KMS-11 (cell line): ENCODE results near the gene BMPR1A.

Experiments
- H2AFZ ChIP-seq: fragments of 200-600 bp; sonication (generic); 2 replicates; pipeline ENCODE4 v1.6.1; 2016; ENCODE audit warnings: antibody characterized with exemption, mixed run types, low read depth
- H3K27ac ChIP-seq: fragments of 200-600 bp; sonication (generic); 2 replicates; pipeline ENCODE4 v1.6.1; 2016; ENCODE audit warnings: mild to moderate bottlenecking, mixed run types
- H3K27me3 ChIP-seq: fragments of 200-600 bp; sonication (generic); 2 replicates; pipeline ENCODE4 v1.6.1; 2017; ENCODE audit warnings: mild to moderate bottlenecking, low read depth, mixed run types, moderate library complexity; ENCODE audit not compliant: insufficient read depth
- H3K36me3 ChIP-seq: fragments of 200-600 bp; sonication (generic); 2 replicates; pipeline ENCODE4 v1.6.1; 2017; ENCODE audit warnings: mild to moderate bottlenecking, mixed run types; ENCODE audit not compliant: insufficient read depth
- H3K4me1 ChIP-seq: fragments of 200-600 bp; sonication (generic); 2 replicates; pipeline ENCODE4 v1.6.1; 2016; ENCODE audit warnings: mild to moderate bottlenecking, low read depth, mixed run types; ENCODE audit not compliant: poor library complexity, severe bottlenecking
- H3K4me2 ChIP-seq: fragments of 200-600 bp; sonication (generic); 2 replicates; pipeline ENCODE4 v1.7.0; 2016; ENCODE audit warnings: mild to moderate bottlenecking, mixed run types
- H3K4me3 ChIP-seq: fragments of 200-600 bp; sonication (generic); IDR thresholded peaks from 2 replicates; pipeline ENCODE4 v1.6.1; 2017; ENCODE audit warnings: low read depth, low read length, mixed read lengths; ENCODE audit not compliant: insufficient read depth
- H3K79me2 ChIP-seq: fragments of 200-600 bp; sonication (generic); 2 replicates; pipeline ENCODE4 v1.6.1; 2016; ENCODE audit warnings: low read depth, mixed run types; ENCODE audit not compliant: insufficient read depth
- H3K9ac ChIP-seq: fragments of 200-600 bp; sonication (generic); 2 replicates; pipeline ENCODE4 v1.6.1; 2016; ENCODE audit warnings: mild to moderate bottlenecking, mixed run types
- H4K20me1 ChIP-seq: fragments of 200-600 bp; sonication (generic); 2 replicates; pipeline ENCODE4 v1.6.1; 2016; ENCODE audit warnings: mild to moderate bottlenecking, mixed run types; ENCODE audit not compliant: insufficient read depth
- TF ChIP-seq, protein P1 (sequence below): fragments of 200-600 bp; sonication (generic); conservative IDR thresholded peaks from 2 replicates; pipeline ENCODE4 v1.6.1; 2017; ENCODE audit warnings: low read depth, mild to moderate bottlenecking, antibody characterized with exemption, low read length, moderate library complexity, mixed read lengths

The BMPR1A gene

DNA sequence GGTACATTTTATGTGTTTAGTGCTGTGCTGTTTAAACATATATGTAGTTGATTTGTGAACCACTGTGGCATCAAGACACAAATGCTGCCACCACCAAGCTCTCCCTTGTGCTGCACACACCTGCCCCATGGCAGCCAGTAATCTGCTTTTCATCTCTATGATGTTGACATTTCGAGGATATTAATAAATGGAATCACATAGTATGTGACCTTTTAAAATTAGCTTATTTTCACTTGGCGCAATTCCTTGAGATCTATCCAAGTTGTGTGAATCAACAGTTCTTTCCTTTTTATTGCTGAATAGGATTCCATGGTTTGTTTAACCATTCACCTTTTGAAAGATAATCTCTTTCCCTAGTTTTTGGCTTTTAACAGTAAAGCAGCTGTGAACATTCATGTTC, 73.1 kb downstream of the BMPR1A start:
- Histone ChIP-seq H3K27ac (no peak overlapping the region), H3K9ac (no peak overlapping the region), H2AFZ (no peak overlapping the region), H3K4me3 (no peak overlapping the region), H4K20me1 (no peaks in the 10 kb centered on the region), H3K36me3 (no peaks in the 10 kb centered on the region), H3K27me3 (no peaks in the 10 kb centered on the region), H3K4me2 (no peak overlapping the region), H3K79me2 (no peaks in the 10 kb centered on the region), H3K4me1 (no peaks in the 10 kb centered on the region)
- TF ChIP-seq, protein P1, sequence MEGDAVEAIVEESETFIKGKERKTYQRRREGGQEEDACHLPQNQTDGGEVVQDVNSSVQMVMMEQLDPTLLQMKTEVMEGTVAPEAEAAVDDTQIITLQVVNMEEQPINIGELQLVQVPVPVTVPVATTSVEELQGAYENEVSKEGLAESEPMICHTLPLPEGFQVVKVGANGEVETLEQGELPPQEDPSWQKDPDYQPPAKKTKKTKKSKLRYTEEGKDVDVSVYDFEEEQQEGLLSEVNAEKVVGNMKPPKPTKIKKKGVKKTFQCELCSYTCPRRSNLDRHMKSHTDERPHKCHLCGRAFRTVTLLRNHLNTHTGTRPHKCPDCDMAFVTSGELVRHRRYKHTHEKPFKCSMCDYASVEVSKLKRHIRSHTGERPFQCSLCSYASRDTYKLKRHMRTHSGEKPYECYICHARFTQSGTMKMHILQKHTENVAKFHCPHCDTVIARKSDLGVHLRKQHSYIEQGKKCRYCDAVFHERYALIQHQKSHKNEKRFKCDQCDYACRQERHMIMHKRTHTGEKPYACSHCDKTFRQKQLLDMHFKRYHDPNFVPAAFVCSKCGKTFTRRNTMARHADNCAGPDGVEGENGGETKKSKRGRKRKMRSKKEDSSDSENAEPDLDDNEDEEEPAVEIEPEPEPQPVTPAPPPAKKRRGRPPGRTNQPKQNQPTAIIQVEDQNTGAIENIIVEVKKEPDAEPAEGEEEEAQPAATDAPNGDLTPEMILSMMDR: no peak

DNA sequence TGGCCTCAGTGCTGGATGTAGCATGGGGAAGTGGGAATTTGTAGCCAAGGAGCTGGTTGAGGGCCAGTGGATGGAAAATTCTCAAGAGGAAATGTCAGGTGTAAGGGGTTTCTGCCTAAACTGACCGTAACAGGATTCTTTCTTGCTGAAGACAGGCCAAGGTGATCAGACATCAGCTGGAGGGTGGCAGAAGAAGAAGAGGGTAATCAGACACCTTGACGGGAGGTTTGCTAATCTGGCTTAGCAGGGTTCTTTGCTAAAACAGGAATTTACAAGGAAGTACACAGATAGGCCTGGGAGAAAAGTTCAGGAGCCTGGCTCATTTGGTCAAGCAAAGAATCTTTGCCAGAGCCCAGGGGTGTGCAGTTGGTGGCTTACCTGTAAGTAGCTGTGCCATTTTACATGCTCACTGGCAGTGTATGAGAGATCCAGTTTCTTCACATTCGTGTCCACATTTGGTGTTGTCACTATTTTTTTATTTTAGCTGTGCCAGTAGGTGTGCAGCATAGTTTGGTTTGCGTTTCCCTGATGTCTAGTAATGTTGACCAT, 73.7 kb downstream of the BMPR1A start:
- TF ChIP-seq, protein P1: no peak
- H3K9ac ChIP-seq: no peak overlapping the region
- no peak overlapping the region for H2AFZ ChIP-seq
- H3K4me1 ChIP-seq: no peaks in the 10 kb centered on the region
- H3K79me2 ChIP-seq: no peaks in the 10 kb centered on the region
- H3K27me3 ChIP-seq: no peaks in the 10 kb centered on the region
- no peaks in the 10 kb centered on the region for H4K20me1 ChIP-seq
- no peaks in the 10 kb centered on the region for H3K36me3 ChIP-seq
- no peak overlapping the region for H3K4me2 ChIP-seq
- no peak overlapping the region for H3K4me3 ChIP-seq
- no peak overlapping the region for H3K27ac ChIP-seq

DNA sequence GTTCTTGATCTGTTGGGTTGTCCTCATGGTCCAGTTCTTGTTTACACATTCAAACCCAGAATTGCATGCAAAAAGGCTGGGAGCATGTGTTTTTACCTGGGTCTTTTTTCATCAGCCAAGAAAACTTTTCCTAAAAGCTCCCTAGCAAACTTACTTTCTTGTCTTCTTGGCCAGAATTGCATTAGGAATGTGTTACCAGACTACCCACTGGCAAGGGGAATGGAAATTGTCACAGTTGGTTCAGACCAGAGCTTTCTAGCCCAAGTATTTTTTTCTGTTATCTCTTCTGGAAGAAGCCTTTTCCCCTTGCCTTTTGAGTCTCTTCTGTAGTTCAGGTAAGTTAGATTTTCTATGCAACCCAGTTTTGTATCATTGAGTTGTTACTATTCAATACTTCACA, 77.5 kb downstream of the BMPR1A start:
- H3K79me2 ChIP-seq: no peaks in the 10 kb centered on the region
- H3K4me2 ChIP-seq: no peak overlapping the region
- H4K20me1 ChIP-seq: no peaks in the 10 kb centered on the region
- no peaks in the 10 kb centered on the region for H3K4me1 ChIP-seq
- H3K9ac ChIP-seq: no peak overlapping the region
- no peak overlapping the region for H3K27ac ChIP-seq
- H3K36me3 ChIP-seq: no peaks in the 10 kb centered on the region
- H3K4me3 ChIP-seq: no peak overlapping the region
- no peaks in the 10 kb centered on the region for H3K27me3 ChIP-seq
- no peak overlapping the region for H2AFZ ChIP-seq
- TF ChIP-seq, protein P1: no peak

DNA sequence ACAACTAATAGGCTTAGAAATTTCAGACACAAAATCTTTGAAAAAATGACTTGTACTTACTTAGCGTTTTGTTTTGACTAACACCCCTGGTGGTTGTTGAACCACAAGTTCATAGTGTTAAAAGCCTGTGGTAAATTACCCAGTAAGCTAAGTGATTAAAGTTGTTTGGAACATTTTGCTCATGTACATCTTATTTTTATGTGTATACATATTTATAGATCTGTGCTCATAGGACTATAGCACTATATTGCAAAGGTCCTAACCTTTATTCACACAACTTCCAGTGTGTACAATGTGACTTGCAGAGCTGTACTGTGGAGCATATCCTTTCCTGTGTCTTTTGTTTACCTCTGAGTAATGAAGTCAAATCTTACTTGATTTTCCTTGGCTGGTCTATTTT, 79.6 kb downstream of the BMPR1A start:
- Histone ChIP-seq H3K27me3 (no peaks in the 10 kb centered on the region), H2AFZ (no peak overlapping the region), H4K20me1 (no peaks in the 10 kb centered on the region), H3K27ac (no peak overlapping the region), H3K4me2 (no peak overlapping the region), H3K36me3 (no peaks in the 10 kb centered on the region), H3K4me1 (no peaks in the 10 kb centered on the region), H3K4me3 (no peak overlapping the region), H3K79me2 (no peaks in the 10 kb centered on the region), H3K9ac (no peak overlapping the region)
- TF ChIP-seq, protein P1: no peak
